Neural progenitor cell (in vitro differentiated cells): ENCODE results near the gene CPD. TPM values are rescaled to one million over a fixed set of nuclear protein-coding genes. Genes with fewer than 3 reads are reported as not detected.

Experiments used
- DNase-seq: peaks from one replicate; pipeline ENCODE4 v3.0.0-alpha.2; 2016; ENCODE audit warnings: low spot score
- H2AFZ ChIP-seq: fragments of 200-600 bp; sonication (generic); replicated peaks from 2 replicates; pipeline ENCODE4 v1.6.1; 2016; ENCODE audit warnings: antibody characterized with exemption
- H3F3A ChIP-seq: fragments of 200-600 bp; sonication (generic); 2 replicates; pipeline ENCODE4 v1.6.1; 2016; ENCODE audit warnings: antibody characterized with exemption, low read depth
- H3K27ac ChIP-seq: fragments of 200-600 bp; sonication (generic); 2 replicates; pipeline ENCODE4 v1.5.1; 2016; ENCODE audit warnings: mild to moderate bottlenecking
- H3K27me3 ChIP-seq: fragments of 200-600 bp; sonication (generic); 2 replicates; pipeline ENCODE4 v1.6.1; 2016; ENCODE audit warnings: mild to moderate bottlenecking, moderate library complexity
- H3K36me3 ChIP-seq: fragments of 200-600 bp; sonication (generic); 2 replicates; pipeline ENCODE4 v1.5.1; 2016
- H3K4me1 ChIP-seq: fragments of 200-600 bp; sonication (generic); 2 replicates; pipeline ENCODE4 v1.6.1; 2016; ENCODE audit warnings: mixed run types
- H3K4me2 ChIP-seq: fragments of 200-600 bp; sonication (generic); 2 replicates; pipeline ENCODE4 v1.6.1; 2016
- H3K4me3 ChIP-seq: fragments of 200-600 bp; sonication (generic); 2 replicates; pipeline ENCODE4 v1.5.1; 2016
- H3K79me2 ChIP-seq: fragments of 200-600 bp; sonication (generic); 2 replicates; pipeline ENCODE4 v1.6.1; 2016; ENCODE audit warnings: low read depth
- H3K9ac ChIP-seq: fragments of 200-600 bp; sonication (generic); 2 replicates; pipeline ENCODE4 v1.6.1; 2016
- H3K9me3 ChIP-seq: fragments of 200-600 bp; sonication (generic); 2 replicates; pipeline ENCODE4 v1.5.1; 2016; ENCODE audit warnings: low read depth
- H4K20me1 ChIP-seq: fragments of 200-600 bp; sonication (generic); 2 replicates; pipeline ENCODE4 v1.6.1; 2016; ENCODE audit warnings: low read depth
- H3K27ac Mint-ChIP-seq: 3 replicates; pipeline ENCODE4 v1.8.0; 2021; ENCODE audit warnings: mixed read lengths
- H3K27me3 Mint-ChIP-seq: 2 replicates; pipeline ENCODE4 v1.8.0; 2022; ENCODE audit warnings: low read depth, mild to moderate bottlenecking, inconsistent platforms, moderate library complexity, mixed read lengths; ENCODE audit not compliant: insufficient read depth
- H3K36me3 Mint-ChIP-seq: 3 replicates; pipeline ENCODE4 v1.8.0; 2021; ENCODE audit warnings: mixed read lengths
- H3K4me1 Mint-ChIP-seq: 3 replicates; pipeline ENCODE4 v1.8.0; 2021; ENCODE audit warnings: mixed read lengths
- H3K4me3 Mint-ChIP-seq: 3 replicates; pipeline ENCODE4 v1.8.0; 2021; ENCODE audit warnings: mild to moderate bottlenecking, moderate library complexity, mixed read lengths
- H3K9me3 Mint-ChIP-seq: 3 replicates; pipeline ENCODE4 v1.8.0; 2020; ENCODE audit warnings: mixed read lengths
- CTCF ChIP-seq: fragments of 200-600 bp; sonication (generic); IDR thresholded peaks from 2 replicates; pipeline ENCODE4 v1.5.1; 2017; ENCODE audit warnings: antibody characterized with exemption, mild to moderate bottlenecking
- EZH2 ChIP-seq: fragments of 200-600 bp; sonication (generic); IDR thresholded peaks from 2 replicates; pipeline ENCODE4 v1.6.1; 2017; ENCODE audit warnings: antibody characterized with exemption, mild to moderate bottlenecking, moderate library complexity
- EZH2phosphoT487 ChIP-seq: fragments of 200-600 bp; sonication (generic); IDR thresholded peaks from 2 replicates; pipeline ENCODE4 v1.6.1; 2017; ENCODE audit warnings: antibody characterized with exemption
- total RNA-seq: library from RNA; depleted of rRNA; stranded (reverse); fragments of >200 nt; gene quantifications from 2 replicates; pipeline ENCODE4 v1.2.3, GENCODE V29; 2015; ENCODE audit warnings: low replicate concordance

The CPD gene
- total RNA-seq, 1 donor from 2014 or later = 70.8 TPM

GRCh38 chr17:30395398-30396022, 16.8 kb downstream of the CPD start:
- no peaks in the 10 kb centered on the region for H3K4me1 Mint-ChIP-seq
- no peaks in the 10 kb centered on the region for H3K4me1 ChIP-seq

GRCh38 chr17:30396129-30396528, 17.4 kb downstream of the CPD start:
- H3K4me1 Mint-ChIP-seq = no peaks in the 10 kb centered on the region
- no peak for TF ChIP-seq CTCF
- TF ChIP-seq EZH2phosphoT487 = no peak
- no peak for TF ChIP-seq EZH2
- no peak for DNase-seq
- Histone ChIP-seq H2AFZ (no peak overlapping the region), H3K9me3 (no peaks in the 10 kb centered on the region), H3K27ac (no peak overlapping the region), H3K36me3 (no peaks in the 10 kb centered on the region), H4K20me1 (no peaks in the 10 kb centered on the region), H3F3A (peaks cover 10% of the 10 kb centered on the region), H3K4me2 (no peak overlapping the region), H3K9ac (no peak overlapping the region), H3K4me1 (no peaks in the 10 kb centered on the region), H3K27me3 (no peaks in the 10 kb centered on the region), H3K4me3 (no peak overlapping the region), H3K79me2 (no peaks in the 10 kb centered on the region)
- H3K27me3 Mint-ChIP-seq = no peaks in the 10 kb centered on the region
- H3K9me3 Mint-ChIP-seq = no peaks in the 10 kb centered on the region
- H3K36me3 Mint-ChIP-seq = peaks cover 4% of the 10 kb centered on the region
- no peak overlapping the region for H3K27ac Mint-ChIP-seq
- no peak overlapping the region for H3K4me3 Mint-ChIP-seq

More at GRCh38 chr17:30395398-30396022, 16.8 kb downstream of the CPD start:
- H3K27ac Mint-ChIP-seq = no peak overlapping the region
- Histone ChIP-seq H2AFZ (no peak overlapping the region), H3K27me3 (no peaks in the 10 kb centered on the region), H3K27ac (no peak overlapping the region), H3K79me2 (no peaks in the 10 kb centered on the region), H3K9me3 (no peaks in the 10 kb centered on the region), H3K36me3 (no peaks in the 10 kb centered on the region), H3K4me3 (no peak overlapping the region), H3K9ac (no peak overlapping the region), H3F3A (peaks cover 10% of the 10 kb centered on the region), H4K20me1 (no peaks in the 10 kb centered on the region), H3K4me2 (no peak overlapping the region)
- no peaks in the 10 kb centered on the region for H3K27me3 Mint-ChIP-seq
- no peak for DNase-seq
- no peaks in the 10 kb centered on the region for H3K9me3 Mint-ChIP-seq
- H3K36me3 Mint-ChIP-seq = peaks cover 7% of the 10 kb centered on the region
- no peak for TF ChIP-seq CTCF
- no peak overlapping the region for H3K4me3 Mint-ChIP-seq

GRCh38 chr17:30396612-30397011, 17.9 kb downstream of the CPD start:
- Mint-ChIP-seq H3K4me1 (no peaks in the 10 kb centered on the region), H3K36me3 (no peaks in the 10 kb centered on the region), H3K4me3 (no peak overlapping the region), H3K27ac (no peak overlapping the region), H3K27me3 (peaks cover 2% of the 10 kb centered on the region), H3K9me3 (no peaks in the 10 kb centered on the region)
- Histone ChIP-seq H3K27ac (no peak overlapping the region), H3K9ac (no peak overlapping the region), H3K4me1 (no peaks in the 10 kb centered on the region), H3K9me3 (no peaks in the 10 kb centered on the region), H3K36me3 (no peaks in the 10 kb centered on the region), H3K4me2 (no peak overlapping the region), H4K20me1 (no peaks in the 10 kb centered on the region), H3K27me3 (no peaks in the 10 kb centered on the region), H3F3A (peaks cover 10% of the 10 kb centered on the region), H3K79me2 (no peaks in the 10 kb centered on the region), H3K4me3 (no peak overlapping the region), H2AFZ (no peak overlapping the region)
- no peak for TF ChIP-seq EZH2phosphoT487
- no peak for TF ChIP-seq CTCF
- TF ChIP-seq EZH2 = no peak
- no peak for DNase-seq
